Measurements from ENCODE around the gene TEX26. TPM values are rescaled to one million over a fixed set of nuclear protein-coding genes. Genes with fewer than 3 reads are reported as not detected.

Gene TEX26
- total and polyA plus RNA-seq, 2 of the 4 experiments (the other 2 are of a cell fraction) = not detected

GRCh38 chr13:30934803-30935202 is 2.3 kb downstream of the TEX26 start:
- Histone ChIP-seq H3K9ac (ENCODE audit: low read depth, low read length) (no peak overlapping the region), H3K4me2 (ENCODE audit: low read depth, low read length) (no peak overlapping the region), H2BK15ac (ENCODE audit: low read depth, low read length) (no peak overlapping the region), H3K9me3 (ENCODE audit: control insufficient read depth, insufficient read depth, low read length) (peaks cover 6% of the 10 kb centered on the region), H3K18ac (ENCODE audit: low read depth, low read length) (no peak overlapping the region), H3K27ac (ENCODE audit: insufficient read depth, low read length) (no peak overlapping the region), H3K27me3 (ENCODE audit: control insufficient read depth, insufficient read depth, low read length) (peaks cover 34% of the 10 kb centered on the region), H4K20me1 (ENCODE audit: insufficient read depth, low read length) (no peaks in the 10 kb centered on the region), H4K91ac (ENCODE audit: insufficient read depth, low read depth, low read length) (no peak overlapping the region), H3K14ac (replicated peaks; ENCODE audit: low read depth, low read length) (no peak overlapping the region), H3K23ac (ENCODE audit: low read depth, low read length) (no peak overlapping the region), H3K4me3 (ENCODE audit: insufficient read depth, low read depth, low read length) (no peak overlapping the region), H2BK120ac (ENCODE audit: low read depth, low read length) (no peak overlapping the region), H2BK5ac (ENCODE audit: low read depth, low read length, poor library complexity, severe bottlenecking) (no peak overlapping the region), H3K4ac (ENCODE audit: low read depth, low read length) (no peak overlapping the region), H2AK9ac (replicated peaks; ENCODE audit: low read depth, low read length, poor library complexity) (no peak overlapping the region), H2AK5ac (ENCODE audit: low read depth, low read length) (no peak overlapping the region), H2BK20ac (ENCODE audit: low read depth, low read length) (no peak overlapping the region), H4K8ac (ENCODE audit: low read depth in 2 of 2, low read length in 2 of 2) (no peak overlapping the region), H3K36me3 (ENCODE audit: control insufficient read depth, insufficient read depth, low read length) (no peaks in the 10 kb centered on the region), H2AFZ (replicated peaks; ENCODE audit: low read length, poor library complexity) (no peak overlapping the region), H4K5ac (ENCODE audit: low read depth, low read length) (no peak overlapping the region), H3K79me1 (ENCODE audit: low read depth in 1 of 2, low read length in 2 of 2) (no peaks in the 10 kb centered on the region), H3K56ac (ENCODE audit: extremely low read depth, insufficient read depth, low read length) (no peak overlapping the region), H3K4me1 (ENCODE audit: control insufficient read depth, insufficient read depth, low read length) (no peaks in the 10 kb centered on the region), H3K9me1 (ENCODE audit: insufficient read depth, low read length) (0 out of 2 replicates have a peak, but pooled peaks cover 3% of the 10 kb centered on the region)
- dilution Hi-C loops (cut with HindIII; ENCODE audit: low sequenced_read_pairs, unreplicated experiment) (no loop called here), intact Hi-C loops (cut with micrococcal nuclease) (no loop called here), in situ Hi-C loops (cut with MboI; ENCODE audit: low sequenced_read_pairs) (no loop called here)
- WGBS, 2 experiments (ENCODE audit: extremely low coverage in 2 of 2, insufficient read length in 1 of 2) = 100% methylated on average over 2 of the region's 3 CpGs; no CpG with 5 or more reads in 1 of the 2 experiments
- no peak for DNase-seq
- no peak for TF ChIP-seq RCOR1 (IDR thresholded peaks at IDR 0.05; ENCODE audit: insufficient replicate concordance, low read length)
- TF ChIP-seq FOS (IDR thresholded peaks at IDR 0.05; ENCODE audit: low read depth, low read length) = no peak
- TF ChIP-seq CTCF (conservative IDR thresholded peaks at IDR 0.05; ENCODE audit: low read depth, low read length) = no peak
- TF ChIP-seq POLR2A (IDR thresholded peaks at IDR 0.05; ENCODE audit: low read depth, low read length) = no peak
- TF ChIP-seq USF2 (IDR thresholded peaks at IDR 0.05; ENCODE audit: low read depth, low read length) = no peak
- ATAC-seq (ENCODE audit: low read depth) = no peak
- ChIA-PET CTCF (no interaction called here), POLR2A (ENCODE audit: unreplicated experiment) (no interaction called here)
- no TSS peak for BruUV-seq (replicated peaks)

Data from IMR-90 (cell line).